GM21825 (cell line): ENCODE data around the gene MRPL57.
"Not testable (repeated sequence)": the region's sequence is repeated elsewhere in the genome, so short reads cannot be mapped to it uniquely, and the experiment has no call there.

ENCODE experiments used
- ATAC-seq: cut with Tn5 transposase; IDR thresholded peaks from one replicate; pipeline ENCODE4 v1.9.1; 2021; ENCODE audit warnings: mild to moderate bottlenecking, moderate library complexity; ENCODE audit not compliant: unreplicated experiment

The MRPL57 gene

DNA sequence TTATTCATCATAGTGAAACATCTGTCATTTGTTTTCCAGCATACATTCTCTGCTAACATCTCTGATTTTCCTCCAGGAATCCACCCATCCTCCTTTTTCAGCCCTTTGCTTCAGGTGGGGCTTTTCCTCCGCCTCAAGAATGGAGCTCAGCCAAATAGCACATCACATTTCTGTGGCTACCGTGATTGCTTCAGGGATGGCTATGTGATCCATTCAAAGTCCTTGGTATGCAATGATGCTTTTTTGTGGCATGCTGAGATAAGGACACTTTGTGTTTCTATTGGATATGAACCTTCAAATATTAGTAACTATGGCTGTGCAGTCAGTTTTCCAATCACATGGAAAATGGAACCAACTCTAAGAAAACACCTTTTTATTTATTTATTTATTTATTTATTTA, 18.3 kb downstream of the MRPL57 start:
- ATAC-seq: not testable (repeated sequence)

DNA sequence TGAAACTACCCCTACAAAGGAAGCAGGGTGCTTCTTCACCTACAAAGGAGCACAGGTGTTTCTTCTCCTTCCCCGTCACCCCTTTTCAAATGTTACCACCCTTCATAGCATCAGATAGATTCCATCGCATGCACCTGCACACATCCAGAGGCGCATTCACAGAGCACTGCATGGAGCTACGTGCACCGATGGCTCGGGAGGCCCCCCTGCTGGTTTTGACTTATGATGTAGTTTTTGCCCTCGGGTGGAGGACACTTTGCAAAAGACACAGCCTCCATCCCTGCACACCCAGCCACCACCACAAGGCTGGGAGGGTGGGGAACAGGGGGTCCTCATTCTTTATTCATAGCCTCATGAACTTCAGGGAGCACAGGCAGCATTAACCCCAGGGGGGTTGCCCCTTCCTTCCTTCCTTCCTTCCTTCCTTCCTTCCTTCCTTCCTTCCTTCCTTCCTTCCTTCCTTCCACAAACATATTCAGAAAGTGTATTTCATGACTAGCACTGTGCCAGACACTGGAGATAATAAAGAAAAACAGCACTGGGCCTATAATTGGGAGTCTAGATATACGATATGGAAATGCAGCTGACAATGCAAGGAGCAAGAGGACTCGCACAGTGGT, 21.3 kb downstream of the MRPL57 start:
- not testable (repeated sequence) for ATAC-seq

DNA sequence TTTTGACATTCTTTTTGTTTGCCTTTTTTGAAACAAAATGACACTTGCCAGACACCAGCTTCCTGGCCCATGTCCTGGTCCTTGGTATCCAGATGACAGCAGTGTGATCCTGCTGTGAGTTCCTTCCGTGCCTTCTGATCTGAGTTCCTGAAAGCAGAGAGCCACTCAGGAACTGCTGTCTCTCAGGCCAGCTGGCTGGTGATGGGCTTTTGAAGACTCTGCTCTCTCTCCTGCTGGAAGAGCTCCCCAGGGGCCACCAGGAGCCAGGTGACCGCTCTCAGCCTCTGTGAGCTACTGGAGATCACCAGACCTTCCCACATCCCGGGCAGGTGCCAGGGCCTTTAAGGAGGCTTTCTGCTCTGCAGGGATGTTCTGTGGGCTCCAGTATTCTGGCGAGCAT, 21.9 kb downstream of the MRPL57 start:
- ATAC-seq: not testable (repeated sequence)

DNA sequence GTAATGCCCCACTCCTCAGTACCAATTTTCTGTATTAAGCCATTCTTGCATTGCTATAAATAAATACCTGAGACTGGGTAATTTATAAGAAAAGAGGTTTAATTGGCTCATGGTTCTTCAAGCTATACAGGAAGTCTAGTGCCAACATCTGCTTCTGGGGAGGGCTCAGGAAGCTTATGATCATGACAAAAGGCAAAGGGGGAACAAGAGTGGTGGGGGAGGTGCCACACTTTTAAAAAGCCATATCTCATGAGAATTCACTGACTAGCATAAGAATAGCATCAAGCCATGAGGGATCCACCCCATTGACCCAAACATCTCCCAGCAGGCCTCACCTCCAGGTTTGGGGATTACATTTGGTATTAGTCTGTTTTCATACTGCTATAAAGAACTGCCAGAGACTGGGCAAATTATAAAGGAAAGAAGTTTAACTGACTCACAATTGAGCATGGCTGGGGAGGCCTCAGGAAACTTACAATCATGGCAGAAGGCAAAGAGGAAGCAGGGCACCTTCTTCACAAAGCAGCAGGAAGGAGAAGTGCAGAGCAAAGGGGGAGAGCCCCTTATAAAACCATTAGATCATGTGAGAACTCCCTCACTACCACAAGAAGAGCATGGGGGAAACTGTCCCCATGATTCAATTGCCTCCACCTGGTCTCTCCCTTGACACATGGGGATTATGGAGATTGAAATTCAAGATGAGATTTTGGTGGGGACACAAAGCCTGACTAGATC, 25.2 kb downstream of the MRPL57 start:
- not testable (repeated sequence) for ATAC-seq

DNA sequence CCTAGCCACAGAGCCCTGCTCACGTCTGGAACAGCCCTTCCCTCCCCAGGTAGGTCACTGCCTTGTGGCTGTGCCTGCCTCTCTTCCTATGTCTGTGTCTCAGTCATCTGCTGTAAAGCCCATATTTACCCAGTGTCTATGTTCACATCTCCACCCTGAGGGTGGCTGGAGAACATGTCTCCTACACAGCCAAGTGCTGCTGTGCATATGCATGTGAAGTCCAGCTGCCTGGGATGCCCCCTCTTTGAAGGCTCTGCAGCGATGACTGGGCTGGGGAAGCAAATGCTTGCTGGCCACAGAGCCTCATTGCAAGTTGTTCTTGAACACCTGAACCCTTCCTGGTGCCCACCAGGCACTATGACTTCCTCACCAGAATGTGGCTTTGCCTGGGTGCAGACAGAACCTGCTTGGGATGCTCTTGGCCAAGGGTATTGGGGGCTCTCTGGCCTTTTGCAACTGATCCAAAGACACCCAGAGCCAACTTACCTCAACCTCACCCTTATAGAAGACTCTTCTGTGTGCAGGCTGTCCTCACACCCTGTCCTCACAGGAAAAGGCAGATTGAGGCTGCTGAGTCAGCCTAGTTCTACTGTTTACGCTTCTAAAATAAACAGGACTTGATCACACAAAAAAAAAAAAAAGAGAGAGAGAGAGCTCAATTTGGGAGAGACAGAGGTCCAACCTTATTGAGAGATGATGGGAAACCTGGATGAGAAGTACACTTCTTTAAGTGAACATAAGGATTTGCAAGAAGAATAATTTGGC, 26.5 kb downstream of the MRPL57 start:
- no peak for ATAC-seq

DNA sequence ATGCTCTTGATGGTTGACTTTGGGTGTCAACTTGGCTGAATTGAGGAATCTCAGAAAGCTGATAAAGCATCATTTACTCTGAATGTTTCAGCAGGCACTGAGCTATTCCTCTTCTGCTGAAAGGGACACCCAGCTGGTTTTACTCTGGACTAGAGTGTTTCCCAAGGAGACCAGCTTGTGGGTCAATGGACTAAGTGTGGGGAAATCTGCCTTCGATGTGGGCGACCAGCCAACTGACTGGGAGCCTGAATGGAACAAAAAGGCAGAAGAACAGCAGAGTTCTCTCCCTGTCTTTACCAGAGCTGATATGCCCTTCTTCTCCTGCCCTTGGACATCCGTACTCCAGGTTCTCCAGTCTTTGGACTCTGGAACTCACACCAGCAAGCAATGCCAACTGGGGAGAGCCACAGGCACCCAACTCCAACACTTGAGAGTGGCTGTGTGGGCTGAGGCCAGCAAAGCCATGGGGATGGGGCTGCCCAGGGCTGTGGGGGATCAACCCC, 32.2 kb downstream of the MRPL57 start:
- ATAC-seq: no peak

DNA sequence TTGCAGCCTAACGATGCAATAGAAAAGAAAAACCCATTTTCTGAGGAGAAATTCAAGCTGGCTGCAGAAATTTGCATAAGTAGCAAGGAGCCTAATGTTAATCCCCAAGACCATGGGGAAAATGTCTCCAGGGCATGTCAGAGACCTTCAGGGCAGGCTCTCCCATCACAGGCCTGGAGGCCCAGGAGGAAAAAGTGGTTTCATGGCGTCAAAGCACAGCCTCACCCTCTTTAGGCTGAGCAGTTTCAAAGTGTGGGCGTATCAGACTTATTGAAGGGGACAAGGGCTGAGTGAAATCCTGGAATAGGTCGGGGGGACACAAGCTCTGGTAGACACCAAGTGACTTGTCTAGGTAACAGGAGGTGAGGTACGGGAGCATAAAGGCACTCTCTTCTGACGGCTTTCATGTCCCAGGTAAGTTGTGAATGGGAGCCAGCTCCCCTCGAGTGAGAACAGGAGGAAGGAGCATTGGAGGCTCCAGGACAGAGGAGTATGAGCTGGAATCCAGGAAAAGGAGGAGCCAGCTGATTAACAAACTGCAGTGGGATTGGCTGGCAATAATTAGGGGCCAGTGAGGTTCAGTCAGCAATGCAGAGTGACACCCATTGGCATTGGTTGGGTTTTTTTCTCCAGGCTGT, 35.8 kb downstream of the MRPL57 start:
- no peak for ATAC-seq

DNA sequence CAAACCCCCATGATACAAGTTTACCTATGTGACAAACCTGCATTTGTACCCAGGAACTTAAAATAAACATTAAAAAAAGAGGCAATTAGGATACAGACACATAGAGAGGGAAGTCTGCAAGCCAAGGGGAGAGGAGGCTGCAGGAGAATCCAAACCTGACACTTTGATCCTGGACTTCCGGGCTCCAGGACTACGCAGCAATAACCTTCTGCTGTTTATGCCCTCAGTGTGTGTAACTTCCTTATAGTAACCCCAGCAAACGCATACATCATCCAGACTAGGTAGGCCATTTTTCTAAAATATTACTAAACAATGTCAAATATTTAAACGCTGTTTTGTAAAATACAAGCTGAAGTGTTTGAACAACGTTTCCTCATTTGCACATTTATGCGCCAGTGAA, 39.0 kb downstream of the MRPL57 start:
- ATAC-seq: not testable (repeated sequence)

DNA sequence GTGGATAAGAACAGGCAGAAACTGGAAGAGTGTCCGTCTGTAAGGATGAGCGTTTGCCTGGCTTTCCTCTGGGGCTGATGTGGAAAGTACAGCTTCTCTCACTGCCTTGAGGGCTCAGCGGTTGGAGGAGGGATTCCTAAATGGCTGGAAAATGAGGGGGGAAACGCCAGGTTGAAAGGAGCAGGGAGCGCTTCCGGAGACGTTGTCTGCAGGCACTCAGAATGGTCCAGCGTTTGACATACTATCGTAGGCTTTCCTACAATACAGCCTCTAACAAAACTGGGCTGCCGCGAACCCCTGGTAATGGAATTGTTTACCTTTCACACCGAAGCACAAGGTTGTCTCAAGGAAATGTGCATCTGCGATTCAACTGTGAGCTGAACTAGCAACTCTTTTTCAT, 39.9 kb downstream of the MRPL57 start:
- no peak for ATAC-seq

DNA sequence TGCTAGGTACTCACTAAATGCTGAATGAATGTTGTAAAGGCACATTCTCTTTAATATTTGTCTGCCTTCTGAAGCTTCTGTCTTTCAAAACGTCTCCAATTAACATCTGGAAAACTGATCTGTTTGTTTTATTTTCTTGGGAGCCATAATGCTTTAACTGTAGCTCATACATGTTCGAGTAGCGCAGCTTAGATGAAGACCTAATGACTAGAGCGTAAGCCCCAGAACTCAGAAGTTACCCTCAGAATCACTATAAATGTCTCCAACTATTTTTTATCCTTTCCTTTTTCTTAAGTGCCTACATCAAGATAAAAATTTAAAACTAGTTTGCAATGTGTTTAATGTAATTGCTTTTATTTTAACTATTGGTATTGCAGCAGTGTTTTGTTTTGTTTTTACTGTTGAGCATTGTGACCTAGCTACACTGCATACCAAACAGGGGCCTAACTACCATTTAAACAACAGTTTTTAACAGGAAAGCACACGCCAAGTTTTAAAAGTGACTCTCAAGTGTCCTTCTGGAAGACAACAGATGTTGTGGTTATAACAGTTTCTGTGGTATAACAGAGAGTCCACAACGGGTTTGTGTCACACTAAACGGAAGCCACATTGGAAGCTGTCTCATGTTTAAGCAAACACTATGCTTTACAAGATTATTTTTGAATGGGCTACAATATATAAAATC, 42.0 kb downstream of the MRPL57 start:
- peak; percentile 98 for ATAC-seq

DNA sequence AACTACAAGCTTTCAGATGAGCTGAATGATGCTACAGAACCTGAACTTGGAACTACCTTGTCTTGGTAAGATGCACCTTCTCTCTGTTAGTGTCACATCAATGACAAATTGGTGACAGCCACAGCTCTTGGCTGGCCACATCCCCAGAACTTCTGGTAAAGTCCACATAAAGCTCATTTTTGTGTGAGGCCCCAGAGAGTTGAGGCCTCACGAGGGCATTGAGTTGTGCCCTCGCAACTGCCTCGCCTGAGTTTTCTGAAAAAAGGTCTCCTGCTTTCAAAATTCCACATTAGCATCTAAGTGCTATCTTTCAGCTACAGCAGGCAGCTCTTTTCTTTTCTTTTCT, 42.6 kb downstream of the MRPL57 start:
- peak; percentile 49 for ATAC-seq

DNA sequence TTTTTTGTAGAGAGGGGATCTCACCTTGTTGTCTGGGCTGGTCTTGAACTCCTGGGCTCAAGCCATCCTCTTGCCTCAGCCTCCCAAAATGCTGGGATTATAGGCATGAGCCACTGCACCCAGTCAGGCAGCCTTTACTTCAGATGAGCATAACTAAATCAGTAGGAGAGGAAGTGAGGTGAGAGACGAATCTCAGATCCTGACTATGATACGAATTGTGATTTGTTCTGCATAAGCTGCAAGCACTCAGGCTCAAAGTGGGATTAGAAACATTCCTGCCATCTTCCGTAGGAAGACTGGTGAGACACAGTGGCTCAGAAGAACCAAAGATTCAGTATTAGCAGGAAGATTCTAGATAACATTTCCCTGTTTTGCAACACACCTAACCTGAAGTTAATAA, 43.3 kb downstream of the MRPL57 start:
- not testable (repeated sequence) for ATAC-seq

DNA sequence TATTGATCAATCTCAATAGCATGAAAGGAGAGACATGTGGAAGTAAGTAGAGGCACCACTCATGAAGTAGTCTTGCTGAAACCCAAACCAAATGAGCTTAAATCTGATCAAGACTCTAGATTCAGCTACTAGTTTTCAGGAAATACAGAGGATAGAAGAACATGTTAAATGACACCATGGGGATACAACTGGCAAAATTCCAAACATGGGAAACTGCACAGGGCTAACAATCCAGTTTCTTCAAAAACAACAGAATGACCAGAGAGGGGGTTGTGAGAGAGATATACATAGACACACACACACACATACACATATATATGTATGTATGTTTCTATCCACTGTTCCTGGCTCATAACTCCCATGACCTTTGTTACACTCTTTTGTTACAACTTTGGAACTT, 44.8 kb downstream of the MRPL57 start:
- no peak for ATAC-seq

DNA sequence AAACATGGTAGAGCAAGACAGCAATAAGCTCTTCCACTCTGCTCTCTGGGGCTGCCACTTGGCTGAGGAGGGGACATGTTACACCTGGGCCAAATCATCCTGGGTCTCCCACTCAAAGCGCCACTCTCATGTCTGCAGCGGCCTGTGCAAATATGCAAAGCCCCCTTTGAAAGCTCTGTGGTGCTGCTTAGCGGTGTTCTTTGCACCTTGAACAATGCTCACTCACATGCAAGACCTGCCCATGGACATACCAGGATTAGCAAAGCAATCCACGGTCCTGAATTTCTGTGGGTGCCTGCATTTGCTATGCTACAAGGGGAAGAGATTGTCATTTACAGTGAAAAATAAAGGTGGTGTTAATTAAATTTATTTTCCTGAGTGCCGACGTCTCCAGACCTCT, 48.6 kb downstream of the MRPL57 start:
- ATAC-seq: no peak

DNA sequence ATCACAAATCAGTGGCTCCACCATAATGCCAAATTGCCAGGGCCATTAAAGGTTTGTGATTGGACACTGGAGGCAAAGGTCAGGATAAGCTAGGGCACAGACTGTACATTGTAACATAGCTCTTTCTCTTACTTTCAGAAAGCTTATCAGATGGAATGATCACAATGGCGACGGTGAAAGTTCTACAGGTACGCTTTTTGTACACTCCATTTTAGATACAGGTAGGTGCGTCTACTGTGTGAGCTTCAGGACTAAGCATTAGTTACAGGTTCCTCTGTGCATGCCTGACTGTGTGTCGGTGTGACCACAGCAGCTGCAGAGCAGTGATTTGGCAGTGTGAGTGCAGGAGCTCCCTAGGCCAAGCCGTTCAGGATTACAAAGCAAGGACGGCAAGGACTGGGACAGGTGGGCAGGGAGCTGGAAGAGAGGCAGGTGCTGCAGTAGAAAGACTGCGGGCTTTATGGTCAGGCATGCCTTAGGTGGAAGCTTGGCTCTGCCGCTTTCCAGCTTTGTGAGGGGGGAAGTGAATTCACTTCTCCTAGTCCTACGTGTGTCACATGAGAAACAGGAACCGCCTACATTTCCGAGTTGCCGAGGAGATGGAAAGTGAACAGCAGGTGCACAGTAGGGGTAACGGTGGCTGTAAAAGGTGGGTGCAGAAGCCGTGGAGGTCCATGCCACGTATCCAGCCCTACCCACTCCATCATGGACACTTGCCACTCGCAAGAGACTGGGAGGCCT, 49.6 kb downstream of the MRPL57 start:
- no peak for ATAC-seq

DNA sequence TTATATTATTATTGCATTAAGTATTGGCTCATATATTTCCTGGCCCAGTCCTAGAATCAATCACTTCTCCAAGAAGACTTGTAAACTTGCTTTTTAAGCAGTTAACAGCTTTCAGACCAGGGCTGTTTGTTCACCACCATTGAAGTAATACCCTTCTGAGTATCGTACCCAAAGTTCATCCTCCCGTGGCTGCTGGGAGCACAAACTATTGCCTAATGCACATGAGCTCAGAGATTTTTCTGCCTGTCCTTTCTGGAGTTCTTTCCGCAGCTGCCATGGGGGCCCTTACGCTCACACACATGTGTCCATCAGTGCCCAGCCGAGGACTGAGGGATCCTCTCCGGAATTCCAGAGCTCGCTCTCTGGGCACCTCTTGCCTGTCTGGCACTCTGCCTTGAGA, 51.5 kb downstream of the MRPL57 start:
- no peak for ATAC-seq
